Lower leg skin (tissue), 4 donors: Measurements from ENCODE around the gene SLC25A31. TPM values are rescaled to one million over a fixed set of nuclear protein-coding genes. Genes with fewer than 3 reads are reported as not detected.

ENCODE experiments used
- DNase-seq, 2 donors: peaks; one replicate each; pipeline ENCODE4 v3.0.0-alpha.2; 2019; ENCODE audit warnings: low spot score in 2 of 2
- H3K4me3 ChIP-seq: fragments of 200-600 bp; sonication (generic); 2 replicates; pipeline ENCODE4 v1.5.1; 2017; ENCODE audit warnings: mild to moderate bottlenecking, low read depth; ENCODE audit not compliant: poor library complexity, severe bottlenecking
- POLR2A ChIP-seq, 2 donors: fragments of 450-650 bp; IDR thresholded peaks; one replicate each; pipeline ENCODE4 v1.6.1; 2016 to 2017; ENCODE audit warnings: antibody characterized with exemption in 2 of 2, mild to moderate bottlenecking in 1 of 2, moderate library complexity in 1 of 2
- WGBS, 2 donors: methylation state at CpG; one replicate each; pipeline ENCODE4 v1.1.5; 2018; 5-methylcytosine and 5-hydroxymethylcytosine counted together
- intact Hi-C: fragments of 100-400 bp; cut with DNase I; formaldehyde crosslinking; loops from one replicate; pipeline ENCODE4 v1.15.0; 2023; ENCODE audit warnings: low total_unique reads
- total RNA-seq, 4 donors: library from RNA; depleted of rRNA; stranded (reverse); fragments of >200 nt; gene quantifications; one replicate each; pipeline ENCODE4 v1.1.0, GENCODE V29; 2016
- TF ChIP-seq, protein P1 (sequence below), 3 donors: fragments of 450-650 bp; IDR thresholded peaks; one replicate each; pipeline ENCODE4 v1.5.1; 2016; ENCODE audit warnings: antibody characterized with exemption in 3 of 3, mild to moderate bottlenecking in 3 of 3, moderate library complexity in 2 of 3

The SLC25A31 gene
- total RNA-seq, 4 donors from 2014 or later: not detected

DNA sequence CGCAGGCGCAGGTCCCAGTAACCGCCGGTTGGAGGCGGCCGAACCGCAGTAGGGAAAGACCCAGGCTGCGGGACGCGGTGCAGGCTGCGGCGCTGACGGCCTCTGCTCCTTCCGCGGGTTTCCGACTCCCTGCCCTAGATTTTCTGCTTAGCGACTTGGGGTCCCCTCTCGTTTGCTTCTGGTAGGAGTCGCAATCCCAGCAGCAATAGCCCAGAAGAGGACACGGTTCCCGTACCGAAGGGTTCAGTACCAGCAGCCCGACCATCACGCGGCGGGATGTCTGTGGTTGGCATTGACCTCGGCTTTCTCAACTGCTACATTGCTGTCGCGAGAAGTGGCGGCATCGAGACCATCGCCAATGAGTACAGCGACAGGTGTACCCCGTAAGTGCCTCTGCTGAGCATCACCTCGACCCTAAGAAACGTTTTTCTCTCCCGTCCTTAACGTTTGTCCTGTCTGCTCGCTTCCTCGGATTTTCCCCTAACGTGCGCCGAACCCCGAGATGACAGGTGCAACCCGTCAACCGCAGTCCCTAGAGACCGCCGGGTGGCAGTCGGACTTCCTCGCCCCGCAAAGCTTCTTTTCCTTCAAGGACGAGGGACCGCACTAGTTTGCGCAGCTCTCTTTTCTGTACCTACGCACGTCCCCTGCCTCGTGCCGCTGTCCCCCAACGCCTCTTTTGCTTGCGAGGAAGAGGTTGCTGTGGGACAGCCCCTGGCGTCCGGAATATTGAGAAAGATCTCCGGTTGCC, 52.2 kb downstream of the SLC25A31 start, which contains the start of gene HSPA4L:
TSS of gene HSPA4L (plus strand) at position 48 of the 751 bp plus-strand sequence. CDS start at position 277, 229 bp downstream.
- H3K4me3 ChIP-seq: peak within 1 kb of the TSS; percentile 66
- DNase-seq: peak; percentile 18 to 91
- TF ChIP-seq POLR2A (IDR thresholded peaks at IDR 0.05): no peak
- TF ChIP-seq, protein P1, sequence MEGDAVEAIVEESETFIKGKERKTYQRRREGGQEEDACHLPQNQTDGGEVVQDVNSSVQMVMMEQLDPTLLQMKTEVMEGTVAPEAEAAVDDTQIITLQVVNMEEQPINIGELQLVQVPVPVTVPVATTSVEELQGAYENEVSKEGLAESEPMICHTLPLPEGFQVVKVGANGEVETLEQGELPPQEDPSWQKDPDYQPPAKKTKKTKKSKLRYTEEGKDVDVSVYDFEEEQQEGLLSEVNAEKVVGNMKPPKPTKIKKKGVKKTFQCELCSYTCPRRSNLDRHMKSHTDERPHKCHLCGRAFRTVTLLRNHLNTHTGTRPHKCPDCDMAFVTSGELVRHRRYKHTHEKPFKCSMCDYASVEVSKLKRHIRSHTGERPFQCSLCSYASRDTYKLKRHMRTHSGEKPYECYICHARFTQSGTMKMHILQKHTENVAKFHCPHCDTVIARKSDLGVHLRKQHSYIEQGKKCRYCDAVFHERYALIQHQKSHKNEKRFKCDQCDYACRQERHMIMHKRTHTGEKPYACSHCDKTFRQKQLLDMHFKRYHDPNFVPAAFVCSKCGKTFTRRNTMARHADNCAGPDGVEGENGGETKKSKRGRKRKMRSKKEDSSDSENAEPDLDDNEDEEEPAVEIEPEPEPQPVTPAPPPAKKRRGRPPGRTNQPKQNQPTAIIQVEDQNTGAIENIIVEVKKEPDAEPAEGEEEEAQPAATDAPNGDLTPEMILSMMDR (IDR thresholded peaks at IDR 0.05): peak in 1 of 3 donors; percentile 25
- intact Hi-C loops: no loop called here
- WGBS, 2 donors: 0 to 1% methylated on average over 41 to 44 of the region's 63 CpGs

DNA sequence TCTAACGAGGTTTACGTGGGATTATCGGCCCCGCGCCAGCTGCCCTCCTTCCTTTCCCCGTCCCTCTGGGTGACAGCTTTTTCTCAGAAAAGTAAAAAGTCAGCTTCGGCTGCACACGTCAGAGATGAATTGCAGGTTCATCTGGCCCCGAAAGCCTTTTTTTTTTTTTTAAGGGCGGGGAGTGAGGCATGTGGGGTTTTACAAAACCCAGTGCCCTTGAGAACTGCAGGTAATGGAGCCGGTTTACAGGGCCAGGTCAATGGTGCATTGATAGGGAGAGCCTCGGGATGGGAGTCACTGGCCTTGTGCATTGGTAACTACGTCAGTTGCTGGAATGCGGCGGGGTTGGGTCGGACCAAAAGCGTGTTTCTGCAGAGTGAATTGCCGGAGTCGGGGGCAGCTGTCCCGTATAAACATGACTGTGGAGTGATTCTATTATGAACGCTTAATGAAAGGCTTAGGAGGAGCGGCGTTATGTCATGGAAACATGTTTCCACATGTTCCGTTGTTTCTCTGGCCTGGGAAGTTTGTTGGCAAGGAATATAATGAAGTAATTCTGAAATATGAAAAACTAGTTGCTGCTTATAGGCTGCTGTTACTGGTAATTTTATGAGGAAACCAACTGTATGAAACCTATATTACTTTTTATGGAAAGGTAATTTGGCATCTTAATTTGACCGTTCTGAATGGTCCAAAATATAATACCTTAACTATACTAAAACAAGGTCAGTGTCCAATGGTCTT, 53.0 kb downstream of the SLC25A31 start:
- WGBS, 2 donors: 4 to 8% methylated on average over 25 of the region's 25 CpGs
- peak overlapping the region; percentile 66 for H3K4me3 ChIP-seq
- intact Hi-C loops: no loop called here
- peak; percentile 74 to 93 for DNase-seq
- TF ChIP-seq, protein P1 (IDR thresholded peaks at IDR 0.05): no peak
- no peak for TF ChIP-seq POLR2A (IDR thresholded peaks at IDR 0.05)

DNA sequence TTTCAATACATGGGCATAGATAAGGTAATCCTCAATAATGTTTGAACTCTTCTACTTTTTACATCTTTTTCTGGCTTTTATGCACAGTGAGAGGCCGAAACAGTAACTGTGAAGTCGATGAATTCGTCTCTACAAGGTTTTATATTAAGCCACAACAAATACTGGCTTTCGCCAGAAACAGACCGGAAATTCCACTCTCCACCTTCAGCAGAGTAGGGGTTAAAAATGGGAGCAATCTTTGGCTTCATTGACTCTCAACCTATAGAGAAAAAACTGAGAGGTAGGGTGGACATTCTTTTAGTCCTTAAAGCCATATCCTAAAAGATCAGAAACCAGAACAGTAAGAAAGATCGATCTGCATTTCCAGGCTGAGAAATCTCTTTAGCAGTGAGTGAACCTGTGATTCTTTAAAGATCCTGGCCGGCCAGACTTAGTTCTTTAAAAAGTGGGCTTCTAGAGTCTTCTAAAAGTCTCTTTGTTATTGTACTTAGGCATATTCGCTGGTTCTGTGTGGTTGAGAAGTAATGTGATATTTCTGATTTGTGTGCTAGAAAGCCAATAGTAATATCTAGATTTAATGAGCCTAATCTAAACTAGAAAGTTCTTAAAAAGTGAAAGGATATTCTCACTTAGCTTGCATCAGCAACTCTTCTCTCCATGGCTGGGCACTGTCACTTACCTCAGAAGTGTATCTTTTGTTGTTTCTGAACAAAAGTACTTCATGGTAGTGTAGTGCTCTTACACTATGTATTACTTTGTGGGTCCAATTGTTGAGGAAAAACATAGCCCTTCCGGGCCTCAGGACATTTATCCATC, 54.0 kb downstream of the SLC25A31 start:
- intact Hi-C loops: no loop called here
- TF ChIP-seq, protein P1 (IDR thresholded peaks at IDR 0.05): no peak
- TF ChIP-seq POLR2A (IDR thresholded peaks at IDR 0.05): no peak
- no peak overlapping the region for H3K4me3 ChIP-seq
- no peak for DNase-seq
- WGBS, 2 donors: 49 to 63% methylated on average over 9 of the region's 9 CpGs

DNA sequence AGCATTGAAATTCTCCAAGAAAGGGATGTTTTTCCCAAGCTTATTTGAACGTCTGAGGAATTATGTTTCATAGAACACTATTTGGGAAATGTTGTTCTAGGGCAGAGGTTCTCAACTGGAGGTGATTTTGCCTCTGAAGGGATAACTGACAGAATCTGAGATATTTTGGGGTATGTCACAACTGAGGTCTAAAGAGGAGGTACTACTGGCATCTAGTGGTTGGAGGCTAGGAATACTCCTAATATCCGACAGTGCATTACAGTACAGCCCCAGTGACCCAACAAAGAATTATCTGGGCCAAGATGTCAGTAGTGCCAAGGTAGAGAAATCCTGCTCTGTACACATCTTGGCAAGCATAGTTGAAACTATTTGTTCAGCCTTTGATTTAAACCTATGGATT, 58.3 kb downstream of the SLC25A31 start:
- intact Hi-C loops: no loop called here
- no peak for TF ChIP-seq POLR2A (IDR thresholded peaks at IDR 0.05)
- TF ChIP-seq, protein P1 (IDR thresholded peaks at IDR 0.05): no peak
- no peak for DNase-seq
- H3K4me3 ChIP-seq: no peak overlapping the region
- 53 to 75% methylated on average over 2 of the region's 2 CpGs for WGBS, 2 donors

DNA sequence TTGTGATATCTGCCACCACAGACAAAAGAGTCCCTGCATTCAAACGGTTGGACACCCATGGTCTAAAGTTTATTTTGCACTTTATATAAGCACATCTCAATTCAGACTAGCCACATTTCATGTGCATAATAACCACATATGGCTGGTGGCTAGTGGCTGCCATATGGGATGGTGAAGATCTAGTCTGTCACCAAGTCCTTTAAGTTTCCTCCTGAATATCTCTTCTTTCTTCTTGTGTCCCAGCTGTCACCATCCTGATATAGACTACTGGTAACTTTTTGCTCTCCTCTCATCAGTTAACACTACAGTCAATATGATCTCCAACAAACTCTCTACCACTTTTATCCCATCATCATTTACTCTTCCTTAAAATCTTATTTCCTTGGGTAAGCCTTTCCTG, 61.2 kb downstream of the SLC25A31 start:
- DNase-seq: no peak
- intact Hi-C loops: no loop called here
- TF ChIP-seq, protein P1 (IDR thresholded peaks at IDR 0.05): no peak
- WGBS, 2 donors: 71 to 73% methylated on average over 1 of the region's 1 CpG
- H3K4me3 ChIP-seq: no peak overlapping the region
